OCI-LY7 (cell line): ENCODE measurements around the gene STH. TPM values are rescaled to one million over a fixed set of nuclear protein-coding genes. Genes with fewer than 3 reads are reported as not detected.

Experiments used
- BruUV-seq: library from RNA; stranded (reverse); fragments of 400-500 nt; replicated peaks from 2 replicates; lab custom pipeline; 2021; lab: Mats Ljungman, UMichigan
- CTCF ChIA-PET: fragments of 300-600 bp; sonication (Branson Sonifier 250); formaldehyde crosslinking; loops from one replicate; lab custom pipeline; 2022; ENCODE audit warnings: antibody characterized with exemption; ENCODE audit not compliant: unreplicated experiment; lab: Charles Lee
- POLR2A ChIA-PET: fragments of 300-600 bp; sonication (Branson Sonifier 250); formaldehyde crosslinking; loops from one replicate; lab custom pipeline; 2022; ENCODE audit warnings: antibody characterized with exemption; lab: Charles Lee
- DNase-seq: peaks from one replicate; pipeline ENCODE4 v3.0.0-alpha.2; 2015; ENCODE audit warnings: low spot score
- H2AFZ ChIP-seq: fragments of 200-600 bp; sonication (generic), shearing (Covaris generic); 2 replicates; pipeline ENCODE4 v1.6.1; 2014; ENCODE audit warnings: mild to moderate bottlenecking, antibody characterized with exemption, low read length, moderate library complexity
- H3K27ac ChIP-seq: fragments of 200-600 bp; sonication (generic); 2 replicates; pipeline ENCODE4 v1.5.1; 2014; ENCODE audit warnings: mixed run types, low read depth, mild to moderate bottlenecking, moderate library complexity, low read length, inconsistent platforms; ENCODE audit not compliant: poor library complexity, severe bottlenecking
- H3K36me3 ChIP-seq: fragments of 200-600 bp; sonication (generic); 2 replicates; pipeline ENCODE4 v1.6.1; 2014; ENCODE audit warnings: mild to moderate bottlenecking, antibody characterized with exemption, low read length, moderate library complexity, mixed read lengths; ENCODE audit not compliant: insufficient read depth
- H3K4me1 ChIP-seq: fragments of 200-600 bp; sonication (generic); 2 replicates; pipeline ENCODE4 v1.5.1; 2014; ENCODE audit warnings: mild to moderate bottlenecking, low read length; ENCODE audit not compliant: insufficient read depth, poor library complexity, severe bottlenecking
- H3K4me2 ChIP-seq: fragments of 200-600 bp; sonication (generic); 2 replicates; pipeline ENCODE4 v1.6.1; 2014; ENCODE audit warnings: mild to moderate bottlenecking, low read length
- H3K4me3 ChIP-seq: fragments of 200-600 bp; sonication (generic); 2 replicates; pipeline ENCODE4 v1.5.1; 2014; ENCODE audit warnings: mild to moderate bottlenecking, low read depth, low read length; ENCODE audit not compliant: poor library complexity, severe bottlenecking
- H3K79me2 ChIP-seq: fragments of 200-600 bp; sonication (generic); 2 replicates; pipeline ENCODE4 v1.6.1; 2016; ENCODE audit warnings: low read depth, mild to moderate bottlenecking, low read length, moderate library complexity, mixed read lengths; ENCODE audit not compliant: insufficient read depth
- H3K9me2 ChIP-seq: fragments of 200-600 bp; sonication (generic); 2 replicates; pipeline ENCODE4 v1.6.1; 2016; ENCODE audit warnings: mild to moderate bottlenecking, low read length, mixed read lengths; ENCODE audit not compliant: insufficient read depth
- H3K9me3 ChIP-seq: fragments of 200-600 bp; sonication (generic); 2 replicates; pipeline ENCODE4 v1.6.1; 2014; ENCODE audit warnings: mild to moderate bottlenecking, mixed run types, low read length, mixed read lengths
- H4K20me1 ChIP-seq: fragments of 200-600 bp; sonication (generic); 2 replicates; pipeline ENCODE4 v1.6.1; 2014; ENCODE audit warnings: mild to moderate bottlenecking, antibody characterized with exemption, low read length, moderate library complexity, mixed read lengths; ENCODE audit not compliant: insufficient read depth
- CTCF ChIP-seq: fragments of 200-600 bp; sonication (generic); conservative IDR thresholded peaks from 2 replicates; pipeline ENCODE4 v1.5.1; 2014; ENCODE audit warnings: mild to moderate bottlenecking, antibody characterized with exemption, low read length, moderate library complexity, mixed read lengths
- EZH2phosphoT487 ChIP-seq: fragments of 200-600 bp; sonication (generic); IDR thresholded peaks from 2 replicates; pipeline ENCODE4 v1.6.1; 2018; ENCODE audit warnings: low read depth, borderline replicate concordance, mild to moderate bottlenecking, mixed run types, antibody characterized with exemption, low read length, moderate library complexity, mixed read lengths
- intact Hi-C: fragments of 100-400 bp; cut with micrococcal nuclease; formaldehyde crosslinking; loops from one replicate; pipeline ENCODE4 v1.10.0; 2022; ENCODE audit not compliant: unreplicated experiment
- total RNA-seq, 2 experiments: library from RNA; depleted of rRNA in 1 of 2; stranded (reverse); fragments of >200 nt in 1 of 2; shearing (Covaris generic) in 1 of 2; gene quantifications; 2 replicates each; pipeline ENCODE4 v1.2.3, GENCODE V29; 2014 to 2022

The STH gene
- total RNA-seq, 2 experiments from 2014 or later = not detected

GRCh38 chr17:46029627-46030026 is 30.6 kb downstream of the STH start:
- ChIA-PET POLR2A (interaction anchor here (0.7 kb wide), 1 partner anchor 119 kb away, joined by 4 read pairs; no protein-coding TSS in a partner anchor), CTCF (no interaction called here)
- peaks cover 10% of the 10 kb centered on the region for H3K4me1 ChIP-seq
- H3K79me2 ChIP-seq = no peaks in the 10 kb centered on the region
- TF ChIP-seq CTCF = no peak
- no peak for TF ChIP-seq EZH2phosphoT487
- H2AFZ ChIP-seq = no peak overlapping the region
- intact Hi-C loops = no loop called here
- H3K9me3 ChIP-seq = no peaks in the 10 kb centered on the region
- H3K4me3 ChIP-seq = no peak overlapping the region
- no peak overlapping the region for H3K27ac ChIP-seq
- no peak for DNase-seq
- H4K20me1 ChIP-seq = no peaks in the 10 kb centered on the region
- peaks cover 75% of the 10 kb centered on the region for H3K36me3 ChIP-seq
- no peaks in the 10 kb centered on the region for H3K9me2 ChIP-seq
- no TSS peak for BruUV-seq
- H3K4me2 ChIP-seq = no peak overlapping the region

- no peaks in the 10 kb centered on the region for H3K9me3 ChIP-seq
- no TSS peak for BruUV-seq
- intact Hi-C loops = no loop called here
- no peaks in the 10 kb centered on the region for H3K79me2 ChIP-seq
- no peak overlapping the region for H3K4me2 ChIP-seq
- no peak for DNase-seq
- H3K4me3 ChIP-seq = no peak overlapping the region
- H3K27ac ChIP-seq = no peak overlapping the region
- no peak overlapping the region for H2AFZ ChIP-seq
- no peak for TF ChIP-seq EZH2phosphoT487
- TF ChIP-seq CTCF = no peak
- no peaks in the 10 kb centered on the region for H3K9me2 ChIP-seq
- CTCF ChIA-PET = no interaction called here
- POLR2A ChIA-PET = no interaction called here
- H3K4me1 ChIP-seq = peaks cover 8% of the 10 kb centered on the region
- peaks cover 86% of the 10 kb centered on the region for H3K36me3 ChIP-seq
- no peaks in the 10 kb centered on the region for H4K20me1 ChIP-seq
Measured at GRCh38 chr17:46030752-46031151, 31.7 kb downstream of the STH start.

GRCh38 chr17:46031440-46031839 is 32.4 kb downstream of the STH start:
- H3K4me3 ChIP-seq = no peak overlapping the region
- H4K20me1 ChIP-seq = no peaks in the 10 kb centered on the region
- H3K9me2 ChIP-seq = no peaks in the 10 kb centered on the region
- no peak overlapping the region for H2AFZ ChIP-seq
- peaks cover 93% of the 10 kb centered on the region for H3K36me3 ChIP-seq
- intact Hi-C loops = no loop called here
- H3K4me1 ChIP-seq = peaks cover 1% of the 10 kb centered on the region
- POLR2A ChIA-PET = no interaction called here
- no TSS peak for BruUV-seq
- CTCF ChIA-PET = no interaction called here
- no peak for DNase-seq
- H3K4me2 ChIP-seq = no peak overlapping the region
- no peaks in the 10 kb centered on the region for H3K79me2 ChIP-seq
- H3K9me3 ChIP-seq = no peaks in the 10 kb centered on the region
- H3K27ac ChIP-seq = no peak overlapping the region
- TF ChIP-seq CTCF (no peak), EZH2phosphoT487 (no peak)
